Measurements from ENCODE around the gene GJB1.
A peak's percentile ranks its signal among the peaks of the same experiment; 100 is the strongest.
"Not testable (repeated sequence)": the region's sequence is repeated elsewhere in the genome, so short reads cannot be mapped to it uniquely, and the experiment has no call there.

GJB1 gene

DNA sequence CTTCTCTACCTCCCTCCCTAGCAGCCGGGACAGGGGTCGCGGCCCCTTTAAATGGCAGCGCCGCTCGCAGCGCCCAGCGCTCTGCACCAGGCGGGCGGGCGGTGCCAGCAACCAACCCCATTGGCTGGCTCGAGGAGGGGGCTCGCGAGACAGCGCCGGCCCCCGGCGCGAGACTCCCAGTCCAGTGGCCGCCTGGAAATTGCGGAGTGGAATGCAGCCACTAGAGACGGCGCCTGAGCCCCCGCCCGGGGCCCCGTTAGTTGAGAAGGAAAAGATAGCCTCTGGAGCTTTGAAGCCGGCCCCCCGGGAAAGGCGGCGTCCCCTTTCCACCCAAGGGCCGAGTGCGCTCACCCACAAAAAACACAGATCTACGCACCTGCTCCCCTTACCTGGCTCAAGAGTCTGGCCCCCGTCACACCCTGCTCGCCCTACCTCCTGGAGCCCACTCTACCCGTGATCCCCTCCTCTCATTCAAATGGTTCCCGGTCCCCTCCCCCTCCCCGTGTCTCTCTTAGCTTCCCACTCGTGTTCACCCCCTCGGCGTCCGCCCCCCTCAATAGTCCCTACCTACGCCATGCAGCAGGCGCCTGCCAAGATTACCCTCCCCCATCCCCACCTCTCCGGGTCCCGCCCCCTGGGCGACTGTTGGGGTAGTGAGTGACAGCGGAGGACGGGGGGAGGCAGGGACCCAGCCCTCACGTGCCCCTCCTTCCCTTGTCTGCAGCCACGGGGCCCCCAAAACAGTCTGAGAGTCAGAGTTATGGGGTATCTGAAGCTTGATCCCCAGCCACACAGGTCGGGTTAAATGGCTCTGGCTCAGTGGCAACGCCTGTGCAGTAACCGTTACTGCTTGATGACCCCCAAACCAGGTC is 31.3 kb downstream of the GJB1 start, which contains the start of gene ZMYM3:
Gene ZMYM3, minus strand, starts transcription at position 49 of the 872 bp plus-strand sequence. CDS start 885 bp downstream, outside the sequence.
- DNase-seq (ENCODE audit: extremely low read depth in 1 of 2, low read depth in 1 of 2), result peak; percentile 64 to 72

DNA sequence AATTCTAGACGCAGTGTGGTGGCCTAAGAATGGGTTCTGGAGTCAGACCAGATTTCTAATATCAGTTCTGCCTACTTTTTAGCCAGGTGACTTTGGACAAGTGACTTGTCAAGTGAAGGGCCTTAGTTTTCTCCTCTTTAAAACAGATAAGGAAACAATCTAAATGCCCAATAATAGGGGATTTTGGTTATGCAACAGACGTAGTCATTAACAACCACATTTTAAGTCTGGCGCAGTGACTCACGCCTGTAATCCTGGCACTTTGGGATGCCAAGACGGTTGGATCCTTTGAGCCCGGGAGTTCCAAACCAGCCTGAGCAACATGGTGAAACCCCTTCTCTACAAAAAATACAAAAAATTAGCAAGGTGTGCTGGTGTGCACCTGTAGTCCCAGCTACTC is 33.0 kb downstream of the GJB1 start:
- DNase-seq (ENCODE audit: extremely low read depth in 1 of 2, low read depth in 1 of 2), result no peak

DNA sequence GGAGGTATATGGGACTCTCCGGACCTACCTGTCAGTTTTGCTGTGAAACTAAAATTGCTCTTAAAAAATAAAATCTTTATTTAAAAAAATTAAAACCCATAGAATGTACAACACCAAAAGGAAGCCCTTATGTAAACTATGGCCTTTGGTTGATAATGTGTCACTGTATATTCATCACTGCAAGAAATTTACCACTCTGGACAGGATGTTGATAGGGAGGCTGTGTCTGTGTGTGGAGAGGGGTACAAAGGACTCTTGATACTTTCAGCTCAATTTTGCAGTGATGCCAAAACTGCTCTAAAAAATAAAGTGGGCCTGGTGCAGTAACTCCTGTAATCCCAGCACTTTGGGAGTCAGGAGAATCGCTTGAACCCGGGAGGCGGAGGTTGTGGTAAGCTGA is 33.8 kb downstream of the GJB1 start:
- no peak for DNase-seq (ENCODE audit: extremely low read depth in 1 of 2, low read depth in 1 of 2)

DNA sequence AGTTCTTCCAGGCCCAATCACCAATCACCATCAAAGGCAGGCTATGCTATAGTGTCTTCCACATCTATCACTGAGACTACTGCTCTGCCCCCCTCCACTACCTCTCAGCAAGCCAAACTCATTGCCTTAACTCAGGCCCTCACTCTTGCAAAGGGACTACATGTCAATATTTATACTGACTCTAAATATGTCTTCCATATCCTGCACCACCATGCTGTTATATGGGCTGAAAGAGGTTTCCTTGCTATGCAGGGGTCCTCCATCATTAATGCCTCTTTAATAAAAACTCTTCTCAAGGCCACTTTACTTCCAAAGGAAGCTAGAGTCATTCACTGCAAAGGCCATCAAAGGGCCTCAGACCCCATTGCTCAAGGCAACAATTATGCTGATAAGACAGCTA is 45.6 kb downstream of the GJB1 start:
- DNase-seq (ENCODE audit: extremely low read depth in 1 of 2, low read depth in 1 of 2), result not testable (repeated sequence)

DNA sequence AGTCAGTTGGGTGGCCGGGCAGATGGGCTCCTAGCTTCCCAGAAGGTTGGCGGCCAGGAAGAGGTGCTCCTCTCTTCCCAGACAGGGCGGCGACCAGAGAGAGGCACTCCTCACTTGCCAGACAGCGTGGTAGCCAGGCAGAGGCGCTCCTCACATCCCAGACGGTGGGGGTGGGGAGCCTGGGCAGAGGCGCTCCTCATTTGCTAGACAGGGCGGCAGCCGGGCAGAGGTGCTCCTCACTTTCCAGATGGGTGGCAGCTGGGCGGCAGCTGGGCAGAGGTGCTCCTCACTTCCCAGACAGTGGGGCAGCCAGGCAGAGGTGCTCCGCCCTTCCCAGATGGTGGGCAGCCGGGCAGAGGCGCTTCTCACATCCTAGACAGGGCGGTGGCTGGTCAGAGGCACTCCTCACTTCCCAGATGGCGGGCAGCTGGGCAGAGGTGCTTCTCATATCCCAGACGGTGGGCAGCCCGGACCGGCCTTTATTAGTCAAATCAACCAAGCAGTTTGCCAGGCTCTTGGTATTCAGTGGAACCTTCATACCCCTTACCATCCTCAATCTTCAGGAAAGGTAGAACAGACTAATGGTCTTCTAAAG is 46.9 kb downstream of the GJB1 start:
- no peak for DNase-seq (ENCODE audit: extremely low read depth in 1 of 2, low read depth in 1 of 2)

DNA sequence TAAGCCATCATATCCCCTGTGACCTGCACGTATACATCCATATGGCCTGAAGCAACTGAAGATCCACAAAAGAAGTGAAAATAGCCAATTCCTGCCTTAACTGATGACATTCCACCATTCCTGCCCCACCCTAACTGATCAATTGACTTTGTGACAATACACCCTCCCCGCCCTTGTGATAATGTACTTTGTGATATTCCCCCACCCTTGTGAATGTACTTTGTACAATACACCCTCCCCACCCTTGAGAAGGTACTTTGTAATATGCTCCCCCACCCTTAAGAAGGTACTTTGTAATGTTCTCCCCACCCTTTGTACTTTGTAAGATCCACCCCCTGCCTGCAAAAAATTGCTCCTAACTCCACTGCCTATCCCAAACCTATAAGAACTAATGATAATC is 49.3 kb downstream of the GJB1 start:
- DNase-seq (ENCODE audit: extremely low read depth in 1 of 2, low read depth in 1 of 2), result not testable (repeated sequence)
